Upper lobe of right lung (tissue), 1 donor: Measurements from ENCODE around the gene SMAD6. TPM values are rescaled to one million over a fixed set of nuclear protein-coding genes. Genes with fewer than 3 reads are reported as not detected.

Experiments
- ATAC-seq: fragments of 200-7000 bp; cut with Tn5 transposase; one replicate; pipeline ENCODE4 v1.9.1; 2020; ENCODE audit warnings: mild to moderate bottlenecking, moderate library complexity
- DNase-seq: peaks from one replicate; pipeline ENCODE4 v3.0.0-alpha.2; 2020
- H3K27ac ChIP-seq: fragments of 200-600 bp; one replicate; pipeline ENCODE4 v1.8.0; 2022
- H3K27me3 ChIP-seq: fragments of 200-600 bp; one replicate; pipeline ENCODE4 v1.8.0; 2022; ENCODE audit warnings: mild to moderate bottlenecking
- H3K36me3 ChIP-seq: fragments of 200-600 bp; one replicate; pipeline ENCODE4 v1.8.0; 2022
- H3K4me1 ChIP-seq: fragments of 200-600 bp; one replicate; pipeline ENCODE4 v1.8.0; 2022
- H3K4me3 ChIP-seq: fragments of 200-600 bp; one replicate; pipeline ENCODE4 v1.8.0; 2022; ENCODE audit warnings: mild to moderate bottlenecking
- H3K9me3 ChIP-seq: fragments of 200-600 bp; one replicate; pipeline ENCODE4 v1.8.0; 2022
- intact Hi-C: fragments of 100-400 bp; cut with DNase I; formaldehyde crosslinking; loops from one replicate; pipeline ENCODE4 v1.11.0; 2022
- total RNA-seq: library from RNA; stranded (reverse); fragmentation: NEBNext Ultra II Directional; extraction: Animal tissue kit (Norgen Biotek cat#: 25700); gene quantifications from one replicate; pipeline ENCODE4 v1.2.1, GENCODE V29; 2021
- TF ChIP-seq, protein P1 (sequence below): fragments of 200-600 bp; IDR thresholded peaks from one replicate; pipeline ENCODE4 v1.8.0; 2022; ENCODE audit warnings: antibody characterized with exemption
- donor health status: DM: no; HTN: yes; CAD: no; lungs with severe emphysema.

Gene SMAD6
- total RNA-seq, 1 donor from 2014 or later, result 167 TPM

DNA sequence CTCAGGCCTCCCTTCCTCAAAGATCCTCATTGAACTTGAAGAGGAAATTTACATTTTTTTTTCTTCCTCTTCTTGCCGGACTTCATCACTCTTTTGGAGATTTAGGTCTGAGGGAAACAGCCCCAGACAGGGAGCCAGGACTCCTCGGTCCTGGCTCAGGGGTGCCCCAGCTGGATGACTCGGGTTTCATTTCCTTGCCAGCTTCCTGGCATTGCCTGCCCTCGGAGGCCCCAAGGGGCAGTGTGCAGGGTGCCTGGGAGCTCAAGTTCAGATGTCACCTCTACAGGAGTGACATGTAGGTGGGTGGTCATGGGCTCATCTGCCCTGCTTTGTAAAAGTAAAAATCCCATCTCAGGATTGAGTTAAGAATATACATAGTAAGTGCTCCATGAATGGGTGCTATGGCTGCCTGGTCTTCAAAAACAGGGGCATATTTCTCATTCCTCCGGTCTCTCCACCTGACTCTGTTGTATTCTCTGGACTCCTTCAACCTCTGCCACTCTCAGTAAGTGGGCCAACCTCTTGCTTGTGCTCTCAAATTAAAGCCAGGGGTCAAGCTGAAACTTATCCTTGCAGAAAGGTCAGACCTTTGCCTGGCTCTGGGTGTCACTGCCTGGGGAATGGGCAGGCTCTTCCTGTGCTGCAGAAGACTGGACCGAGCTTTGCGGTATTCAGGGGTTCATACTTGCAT, 51.8 kb downstream of the SMAD6 start:
- peak; percentile 60 for DNase-seq
- TF ChIP-seq, protein P1, sequence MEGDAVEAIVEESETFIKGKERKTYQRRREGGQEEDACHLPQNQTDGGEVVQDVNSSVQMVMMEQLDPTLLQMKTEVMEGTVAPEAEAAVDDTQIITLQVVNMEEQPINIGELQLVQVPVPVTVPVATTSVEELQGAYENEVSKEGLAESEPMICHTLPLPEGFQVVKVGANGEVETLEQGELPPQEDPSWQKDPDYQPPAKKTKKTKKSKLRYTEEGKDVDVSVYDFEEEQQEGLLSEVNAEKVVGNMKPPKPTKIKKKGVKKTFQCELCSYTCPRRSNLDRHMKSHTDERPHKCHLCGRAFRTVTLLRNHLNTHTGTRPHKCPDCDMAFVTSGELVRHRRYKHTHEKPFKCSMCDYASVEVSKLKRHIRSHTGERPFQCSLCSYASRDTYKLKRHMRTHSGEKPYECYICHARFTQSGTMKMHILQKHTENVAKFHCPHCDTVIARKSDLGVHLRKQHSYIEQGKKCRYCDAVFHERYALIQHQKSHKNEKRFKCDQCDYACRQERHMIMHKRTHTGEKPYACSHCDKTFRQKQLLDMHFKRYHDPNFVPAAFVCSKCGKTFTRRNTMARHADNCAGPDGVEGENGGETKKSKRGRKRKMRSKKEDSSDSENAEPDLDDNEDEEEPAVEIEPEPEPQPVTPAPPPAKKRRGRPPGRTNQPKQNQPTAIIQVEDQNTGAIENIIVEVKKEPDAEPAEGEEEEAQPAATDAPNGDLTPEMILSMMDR, result no peak
- Histone ChIP-seq H3K27ac (no peak overlapping the region), H3K9me3 (peaks cover 7% of the 10 kb centered on the region), H3K4me3 (no peak overlapping the region), H3K4me1 (peaks cover 64% of the 10 kb centered on the region), H3K36me3 (no peaks in the 10 kb centered on the region), H3K27me3 (no peaks in the 10 kb centered on the region)
- intact Hi-C loops, result no loop called here
- peak; percentile 35 for ATAC-seq

GRCh38 chr15:66754789-66755188, 52.8 kb downstream of the SMAD6 start:
- DNase-seq, result no peak
- Histone ChIP-seq H3K4me1 (peaks cover 67% of the 10 kb centered on the region), H3K27me3 (no peaks in the 10 kb centered on the region), H3K36me3 (no peaks in the 10 kb centered on the region), H3K27ac (no peak overlapping the region), H3K9me3 (peaks cover 7% of the 10 kb centered on the region), H3K4me3 (no peak overlapping the region)
- TF ChIP-seq, protein P1, result no peak
- ATAC-seq, result no peak
- intact Hi-C loops, result no loop called here

DNA sequence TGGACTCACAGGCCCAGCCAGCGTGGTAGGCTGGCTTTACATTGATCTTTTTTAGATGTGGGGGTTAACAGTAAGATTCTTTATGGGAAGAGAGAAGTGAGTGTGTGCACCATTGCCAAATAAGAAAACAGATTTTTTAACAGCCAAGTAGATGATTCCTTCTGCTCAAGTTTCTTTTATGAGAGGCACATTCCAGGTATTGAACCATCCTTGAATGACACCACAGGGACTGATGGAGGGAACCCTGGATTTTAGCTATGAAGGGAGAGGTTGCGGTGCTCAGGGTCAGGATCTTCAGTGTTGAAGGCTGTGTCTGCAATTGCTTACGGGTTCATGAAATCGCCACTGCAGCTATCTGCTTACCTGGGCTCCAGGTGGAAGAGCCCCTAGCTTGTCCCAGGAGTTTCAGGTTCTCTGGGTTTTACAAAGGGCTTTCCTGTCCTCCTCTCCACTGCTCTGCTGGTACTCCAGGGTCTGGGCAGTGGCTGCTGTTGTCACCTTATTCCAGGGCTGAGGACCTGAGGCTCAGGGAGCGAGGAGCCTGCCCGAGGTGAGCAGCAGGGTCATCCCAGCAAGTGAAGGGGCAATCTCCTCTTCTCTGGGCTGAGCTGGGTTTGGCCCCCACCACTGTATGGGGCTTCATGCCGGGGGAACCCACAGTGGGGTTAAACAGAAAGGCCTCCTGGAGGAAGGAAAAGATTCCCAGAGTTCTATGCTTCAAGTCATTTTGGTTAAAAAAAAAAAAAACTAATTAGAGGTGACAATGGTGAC, 53.4 kb downstream of the SMAD6 start:
- H3K4me1 ChIP-seq, result peaks cover 68% of the 10 kb centered on the region
- DNase-seq, result peak; percentile 26
- TF ChIP-seq, protein P1, result no peak

GRCh38 chr15:66756295-66756694, 54.3 kb downstream of the SMAD6 start:
- intact Hi-C loops, result no loop called here
- H3K27ac ChIP-seq, result no peak overlapping the region
- TF ChIP-seq, protein P1, result no peak
- DNase-seq (no peak), ATAC-seq (no peak)
- H3K4me1 ChIP-seq, result peaks cover 76% of the 10 kb centered on the region
- H3K4me3 ChIP-seq, result no peak overlapping the region
- H3K9me3 ChIP-seq, result peaks cover 7% of the 10 kb centered on the region
- H3K27me3 ChIP-seq, result no peaks in the 10 kb centered on the region
- no peaks in the 10 kb centered on the region for H3K36me3 ChIP-seq

More for the DNA sequence above, 53.4 kb downstream of the SMAD6 start:
- intact Hi-C loops, result no loop called here
- H3K4me3 ChIP-seq, result no peak overlapping the region
- peaks cover 7% of the 10 kb centered on the region for H3K9me3 ChIP-seq
- H3K27ac ChIP-seq, result no peak overlapping the region
- no peak for ATAC-seq
- H3K36me3 ChIP-seq, result no peaks in the 10 kb centered on the region
- no peaks in the 10 kb centered on the region for H3K27me3 ChIP-seq

- DNase-seq, result no peak
- Histone ChIP-seq H3K27me3 (no peaks in the 10 kb centered on the region), H3K4me1 (peaks cover 76% of the 10 kb centered on the region), H3K9me3 (peaks cover 7% of the 10 kb centered on the region), H3K27ac (no peak overlapping the region), H3K4me3 (no peak overlapping the region), H3K36me3 (no peaks in the 10 kb centered on the region)
- intact Hi-C loops, result no loop called here
- TF ChIP-seq, protein P1, result no peak
- no peak for ATAC-seq
Observed at GRCh38 chr15:66757030-66757429, 55.0 kb downstream of the SMAD6 start.
